Sigmoid colon (tissue), 4 donors: Measurements from ENCODE around the gene PEAK1.

Experiments used
- CTCF ChIP-seq, 4 experiments: fragments of 450-650 bp in 3 of 4; fragments of 200-600 bp in 1 of 4; IDR thresholded peaks; one replicate each; pipeline ENCODE4 v1.5.1; 2016 to 2019; ENCODE audit warnings: antibody characterized with exemption in 4 of 4, mild to moderate bottlenecking in 3 of 4, moderate library complexity in 2 of 4
- EP300 ChIP-seq, 4 donors: sonication (generic); formaldehyde crosslinking; IDR thresholded peaks; one replicate each; pipeline ENCODE4 v1.6.1; 2017; ENCODE audit warnings: antibody characterized with exemption in 4 of 4
- POLR2A ChIP-seq, 2 donors: fragments of 450-650 bp; IDR thresholded peaks; one replicate each; pipeline ENCODE4 v1.6.1; 2016; ENCODE audit warnings: antibody characterized with exemption in 2 of 2, mild to moderate bottlenecking in 2 of 2, moderate library complexity in 2 of 2
- POLR2AphosphoS5 ChIP-seq, 4 donors: sonication (generic); formaldehyde crosslinking; IDR thresholded peaks; one replicate each; pipeline ENCODE4 v1.6.1; 2017; ENCODE audit warnings: antibody characterized with exemption in 4 of 4

GRCh38 chr15:77135181-77135580 lies 284.7 kb downstream of the PEAK1 start:
- TF ChIP-seq CTCF (IDR thresholded peaks at IDR 0.05) (no peak), EP300 (IDR thresholded peaks at IDR 0.05) (no peak), POLR2AphosphoS5 (IDR thresholded peaks at IDR 0.05) (no peak), POLR2A (IDR thresholded peaks at IDR 0.05) (no peak)
